Breast epithelium (tissue), 3 donors: ENCODE data around the gene PDS5A.
"Not testable (repeated sequence)": the region's sequence is repeated elsewhere in the genome, so short reads cannot be mapped to it uniquely, and the experiment has no call there.

Experiments
- CTCF ChIP-seq, 3 donors: fragments of 450-650 bp; IDR thresholded peaks; one replicate each; pipeline ENCODE4 v1.5.1; 2016 to 2017; ENCODE audit warnings: antibody characterized with exemption in 3 of 3, mild to moderate bottlenecking in 3 of 3, moderate library complexity in 3 of 3
- POLR2A ChIP-seq: fragments of 450-650 bp; IDR thresholded peaks from one replicate; pipeline ENCODE4 v1.6.1; 2016; ENCODE audit warnings: antibody characterized with exemption, mild to moderate bottlenecking, moderate library complexity
- POLR2AphosphoS5 ChIP-seq, 3 donors: sonication (generic); formaldehyde crosslinking; IDR thresholded peaks; one replicate each; pipeline ENCODE4 v1.6.1; 2017; ENCODE audit warnings: antibody characterized with exemption in 3 of 3

GRCh38 chr4:40021116-40021515 is 43.4 kb upstream of the PDS5A start:
- TF ChIP-seq CTCF (IDR thresholded peaks at IDR 0.05); POLR2A; POLR2AphosphoS5 (IDR thresholded peaks at IDR 0.05): not testable (repeated sequence)
